Measurements from ENCODE around the gene ZNF324B. TPM values are rescaled to one million over a fixed set of nuclear protein-coding genes. Genes with fewer than 3 reads are reported as not detected.
A peak's percentile ranks its signal among the peaks of the same experiment; 100 is the strongest.

The ZNF324B gene
- total RNA-seq, 5 donors from 2014 or later (not counting 1 experiment from before 2014, with no cell fraction given) = 9.5 to 17.2 (median 15.7) TPM

DNA sequence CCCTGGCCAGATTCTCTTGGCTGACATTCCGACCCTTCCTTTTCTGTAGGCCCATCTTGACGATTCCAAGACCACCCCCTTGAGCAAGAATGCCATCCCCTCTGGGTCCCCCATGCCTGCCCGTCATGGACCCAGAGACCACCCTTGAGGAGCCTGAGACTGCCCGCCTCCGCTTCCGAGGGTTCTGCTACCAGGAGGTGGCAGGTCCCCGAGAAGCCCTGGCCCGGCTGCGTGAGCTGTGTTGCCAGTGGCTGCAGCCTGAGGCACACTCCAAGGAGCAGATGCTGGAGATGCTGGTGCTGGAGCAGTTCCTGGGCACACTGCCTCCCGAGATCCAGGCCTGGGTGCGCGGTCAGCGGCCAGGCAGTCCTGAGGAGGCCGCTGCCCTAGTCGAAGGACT is 25.7 kb downstream of the ZNF324B start:
- POLR2A ChIA-PET = no interaction called here
- WGBS (ENCODE audit: insufficient coverage) = 97% methylated on average over 14 of the region's 15 CpGs
- Mint-ChIP-seq H3K9me3 (no peaks in the 10 kb centered on the region), H3K36me3 (peaks cover 17% of the 10 kb centered on the region), H3K27me3 (no peaks in the 10 kb centered on the region), H3K27ac (peak overlapping the region; percentile 88 to 91), H3K4me3 (peak overlapping the region; percentile 82 to 93 (median 89)), H3K4me1 (peaks cover 16 to 24% (median 17%) of the 10 kb centered on the region in 3 donors)
- Histone ChIP-seq H3K27me3 (replicated peaks in 1 of 2; ENCODE audit: control insufficient read depth in 2 of 2, extremely low read depth in 1 of 2, insufficient read depth in 2 of 2, low read length in 1 of 2) (no peaks in the 10 kb centered on the region), H3K9me3 (no peaks in the 10 kb centered on the region), H3K36me3 (ENCODE audit: control insufficient read depth in 2 of 2, extremely low read depth in 1 of 2, insufficient read depth in 1 of 2, low read length in 1 of 2) (peaks cover 18 to 19% of the 10 kb centered on the region in 2 donors), H3K4me1 (ENCODE audit: control insufficient read depth in 1 of 2, extremely low read depth in 1 of 2, insufficient read depth in 2 of 2, low read length in 2 of 2) (peaks cover under 1 to 23% of the 10 kb centered on the region in 2 experiments), H3K27ac (ENCODE audit: low read length) (peak overlapping the region; percentile 97), H3K4me3 (ENCODE audit: control insufficient read depth in 1 of 2, extremely low read depth in 1 of 2, low read length in 1 of 2) (no peak overlapping the region)
- CTCF ChIA-PET = no interaction called here
- no peak for ATAC-seq (replicated peaks in 1 of 4)
- DNase-seq = no peak

DNA sequence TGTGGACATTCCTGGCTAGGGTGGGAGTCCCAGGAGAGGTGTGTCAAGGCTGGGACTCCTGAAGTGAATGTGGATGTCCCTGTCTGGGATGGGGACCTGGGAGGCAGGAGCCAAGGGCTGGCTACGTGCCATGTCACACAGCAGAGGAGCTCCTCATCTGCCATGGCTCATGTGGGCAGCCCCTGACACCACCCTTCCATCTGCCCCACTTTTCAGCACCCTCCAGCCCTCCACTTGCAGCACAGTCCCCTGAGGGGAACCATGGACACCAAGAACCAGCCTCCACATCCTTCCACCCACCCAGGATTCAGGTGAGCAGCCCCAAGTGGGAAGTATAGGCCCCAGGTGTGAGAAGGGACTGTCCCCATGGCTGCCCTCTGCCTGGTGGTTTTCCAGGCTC is 26.4 kb downstream of the ZNF324B start:
- no peaks in the 10 kb centered on the region for H3K27me3 ChIP-seq (replicated peaks in 1 of 2; ENCODE audit: control insufficient read depth in 2 of 2, extremely low read depth in 1 of 2, insufficient read depth in 2 of 2, low read length in 1 of 2)
- H3K4me3 Mint-ChIP-seq = peak overlapping the region in 1 of 3 donors; percentile 29
- no peak overlapping the region for H3K27ac ChIP-seq (ENCODE audit: low read length)
- WGBS (ENCODE audit: insufficient coverage) = no CpG with 5 or more reads among the region's 1 CpG
- POLR2A ChIA-PET = no interaction called here
- DNase-seq (no peak), ATAC-seq (replicated peaks in 1 of 4) (no peak)
- peaks cover 12 to 18% of the 10 kb centered on the region in 2 donors for H3K36me3 ChIP-seq (ENCODE audit: control insufficient read depth in 2 of 2, extremely low read depth in 1 of 2, insufficient read depth in 1 of 2, low read length in 1 of 2)
- peaks cover 14% of the 10 kb centered on the region for H3K36me3 Mint-ChIP-seq
- H3K9me3 ChIP-seq = no peaks in the 10 kb centered on the region
- H3K9me3 Mint-ChIP-seq = no peaks in the 10 kb centered on the region
- no peak overlapping the region for H3K4me3 ChIP-seq (ENCODE audit: control insufficient read depth in 1 of 2, extremely low read depth in 1 of 2, low read length in 1 of 2)
- H3K4me1 ChIP-seq (ENCODE audit: control insufficient read depth in 1 of 2, extremely low read depth in 1 of 2, insufficient read depth in 2 of 2, low read length in 2 of 2) = peaks cover 3 to 23% of the 10 kb centered on the region in 2 experiments
- H3K27me3 Mint-ChIP-seq = no peaks in the 10 kb centered on the region
- CTCF ChIA-PET = no interaction called here
- peaks cover 16 to 24% (median 17%) of the 10 kb centered on the region in 3 donors for H3K4me1 Mint-ChIP-seq
- H3K27ac Mint-ChIP-seq = no peak overlapping the region

DNA sequence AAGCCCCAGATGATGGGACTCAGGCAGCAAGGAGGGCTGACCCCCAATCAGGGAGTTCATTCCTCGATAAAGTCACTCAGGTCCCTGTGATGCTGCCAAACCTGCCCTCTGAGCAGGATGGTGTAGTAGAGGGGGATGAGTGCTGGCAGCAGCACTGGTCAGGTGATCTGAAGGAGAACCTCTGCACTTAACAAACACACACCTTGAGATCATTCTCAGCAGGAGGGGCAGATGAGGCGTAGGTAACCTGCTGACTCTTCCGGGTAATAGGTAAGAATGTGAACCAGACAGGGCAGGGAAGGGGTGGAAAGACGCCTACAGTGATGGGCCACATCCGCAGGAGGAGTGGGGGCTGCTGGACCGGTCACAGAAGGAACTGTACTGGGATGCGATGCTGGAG is 27.9 kb downstream of the ZNF324B start:
- no peaks in the 10 kb centered on the region for H3K27me3 ChIP-seq (replicated peaks in 1 of 2; ENCODE audit: control insufficient read depth in 2 of 2, extremely low read depth in 1 of 2, insufficient read depth in 2 of 2, low read length in 1 of 2)
- no peaks in the 10 kb centered on the region for H3K27me3 Mint-ChIP-seq
- ChIA-PET CTCF (no interaction called here), POLR2A (no interaction called here)
- H3K9me3 ChIP-seq = no peaks in the 10 kb centered on the region
- H3K27ac Mint-ChIP-seq = peak overlapping the region in 1 of 2 donors; percentile 48
- peaks cover 3 to 23% of the 10 kb centered on the region in 2 experiments for H3K4me1 ChIP-seq (ENCODE audit: control insufficient read depth in 1 of 2, extremely low read depth in 1 of 2, insufficient read depth in 2 of 2, low read length in 2 of 2)
- peaks cover 9 to 15% of the 10 kb centered on the region in 2 donors for H3K36me3 ChIP-seq (ENCODE audit: control insufficient read depth in 2 of 2, extremely low read depth in 1 of 2, insufficient read depth in 1 of 2, low read length in 1 of 2)
- no peak for ATAC-seq (replicated peaks in 1 of 4)
- no peak overlapping the region for H3K27ac ChIP-seq (ENCODE audit: low read length)
- no peak overlapping the region for H3K4me3 Mint-ChIP-seq
- H3K4me1 Mint-ChIP-seq = peaks cover 16 to 20% (median 17%) of the 10 kb centered on the region in 3 donors
- peaks cover 13% of the 10 kb centered on the region for H3K36me3 Mint-ChIP-seq
- no peaks in the 10 kb centered on the region for H3K9me3 Mint-ChIP-seq
- no peak for DNase-seq
- 97% methylated on average over 6 of the region's 7 CpGs for WGBS (ENCODE audit: insufficient coverage)
- H3K4me3 ChIP-seq (ENCODE audit: control insufficient read depth in 1 of 2, extremely low read depth in 1 of 2, low read length in 1 of 2) = no peak overlapping the region

DNA sequence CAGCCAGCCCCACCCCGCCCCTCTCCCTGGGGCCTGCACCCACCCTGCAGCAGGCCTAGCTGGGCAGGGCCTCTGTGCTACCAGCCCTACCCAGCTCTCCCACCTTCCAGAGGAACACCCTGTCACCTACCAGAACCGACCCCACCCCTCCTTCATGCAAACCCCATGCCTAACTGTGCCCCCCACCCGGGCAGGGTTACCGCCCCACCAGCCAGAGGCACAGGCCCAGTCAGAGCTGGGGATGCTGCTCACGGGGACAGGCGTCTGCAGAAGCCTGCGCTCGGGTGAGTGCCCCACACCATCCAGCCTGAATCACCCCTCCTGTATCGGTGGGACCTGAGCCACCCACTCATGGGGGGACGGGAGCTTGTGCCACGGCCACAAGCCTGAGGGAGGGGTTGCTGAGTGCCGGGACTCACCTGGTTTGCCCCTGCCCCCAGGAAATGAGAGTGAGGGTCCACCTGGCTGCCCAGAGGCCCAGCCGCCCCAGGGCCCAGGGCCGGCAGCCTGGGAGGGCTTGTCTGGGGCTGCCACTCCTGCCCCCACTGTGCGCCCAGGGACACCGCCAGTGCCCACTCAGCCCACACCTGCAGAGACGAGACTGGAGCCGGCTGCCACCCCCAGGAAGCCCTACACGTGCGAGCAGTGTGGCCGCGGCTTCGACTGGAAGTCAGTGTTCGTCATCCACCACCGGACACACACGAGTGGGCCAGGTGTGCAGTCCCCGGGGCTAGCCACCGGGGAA is 28.5 kb downstream of the ZNF324B start:
- Mint-ChIP-seq H3K9me3 (no peaks in the 10 kb centered on the region), H3K27me3 (no peaks in the 10 kb centered on the region), H3K27ac (no peak overlapping the region), H3K36me3 (peaks cover 13% of the 10 kb centered on the region), H3K4me1 (peaks cover 14 to 17% (median 16%) of the 10 kb centered on the region in 3 donors), H3K4me3 (no peak overlapping the region)
- DNase-seq (no peak), ATAC-seq (replicated peaks in 1 of 4) (no peak)
- peaks cover 3 to 20% of the 10 kb centered on the region in 2 experiments for H3K4me1 ChIP-seq (ENCODE audit: control insufficient read depth in 1 of 2, extremely low read depth in 1 of 2, insufficient read depth in 2 of 2, low read length in 2 of 2)
- ChIA-PET CTCF (no interaction called here), POLR2A (no interaction called here)
- H3K27me3 ChIP-seq (replicated peaks in 1 of 2; ENCODE audit: control insufficient read depth in 2 of 2, extremely low read depth in 1 of 2, insufficient read depth in 2 of 2, low read length in 1 of 2) = no peaks in the 10 kb centered on the region
- H3K4me3 ChIP-seq (ENCODE audit: control insufficient read depth in 1 of 2, extremely low read depth in 1 of 2, low read length in 1 of 2) = no peak overlapping the region
- H3K27ac ChIP-seq (ENCODE audit: low read length) = no peak overlapping the region
- 95% methylated on average over 18 of the region's 28 CpGs for WGBS (ENCODE audit: insufficient coverage)
- H3K9me3 ChIP-seq = no peaks in the 10 kb centered on the region
- peaks cover 9 to 15% of the 10 kb centered on the region in 2 donors for H3K36me3 ChIP-seq (ENCODE audit: control insufficient read depth in 2 of 2, extremely low read depth in 1 of 2, insufficient read depth in 1 of 2, low read length in 1 of 2)

DNA sequence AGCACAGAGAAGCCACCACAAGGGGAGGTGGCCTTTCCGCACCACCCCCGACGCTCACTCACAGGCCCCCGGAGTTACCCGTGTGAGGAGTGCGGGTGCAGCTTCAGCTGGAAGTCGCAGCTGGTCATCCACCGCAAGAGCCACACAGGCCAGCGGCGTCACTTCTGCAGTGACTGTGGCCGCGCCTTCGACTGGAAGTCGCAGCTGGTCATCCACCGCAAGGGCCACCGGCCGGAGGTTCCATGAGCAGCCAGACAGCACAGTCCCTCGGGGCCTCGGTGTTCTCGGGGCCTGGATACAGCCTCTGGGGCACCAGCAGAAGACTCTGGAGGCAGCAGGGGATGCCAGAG is 29.0 kb downstream of the ZNF324B start:
- WGBS (ENCODE audit: insufficient coverage) = 95% methylated on average over 20 of the region's 20 CpGs
- peaks cover 13% of the 10 kb centered on the region for H3K36me3 Mint-ChIP-seq
- no peak overlapping the region for H3K4me3 Mint-ChIP-seq
- H3K36me3 ChIP-seq (ENCODE audit: control insufficient read depth in 2 of 2, extremely low read depth in 1 of 2, insufficient read depth in 1 of 2, low read length in 1 of 2) = peaks cover 9 to 15% of the 10 kb centered on the region in 2 donors
- no peak overlapping the region for H3K4me3 ChIP-seq (ENCODE audit: control insufficient read depth in 1 of 2, extremely low read depth in 1 of 2, low read length in 1 of 2)
- peaks cover 10 to 13% (median 12%) of the 10 kb centered on the region in 3 donors for H3K4me1 Mint-ChIP-seq
- H3K27me3 ChIP-seq (replicated peaks in 1 of 2; ENCODE audit: control insufficient read depth in 2 of 2, extremely low read depth in 1 of 2, insufficient read depth in 2 of 2, low read length in 1 of 2) = no peaks in the 10 kb centered on the region
- ChIA-PET CTCF (no interaction called here), POLR2A (no interaction called here)
- H3K27me3 Mint-ChIP-seq = no peaks in the 10 kb centered on the region
- no peaks in the 10 kb centered on the region for H3K9me3 ChIP-seq
- H3K9me3 Mint-ChIP-seq = no peaks in the 10 kb centered on the region
- ATAC-seq (replicated peaks in 1 of 4) (no peak), DNase-seq (no peak)
- no peak overlapping the region for H3K27ac Mint-ChIP-seq
- no peak overlapping the region for H3K27ac ChIP-seq (ENCODE audit: low read length)
- H3K4me1 ChIP-seq (ENCODE audit: control insufficient read depth in 1 of 2, extremely low read depth in 1 of 2, insufficient read depth in 2 of 2, low read length in 2 of 2) = peaks cover 3 to 14% of the 10 kb centered on the region in 2 experiments

DNA sequence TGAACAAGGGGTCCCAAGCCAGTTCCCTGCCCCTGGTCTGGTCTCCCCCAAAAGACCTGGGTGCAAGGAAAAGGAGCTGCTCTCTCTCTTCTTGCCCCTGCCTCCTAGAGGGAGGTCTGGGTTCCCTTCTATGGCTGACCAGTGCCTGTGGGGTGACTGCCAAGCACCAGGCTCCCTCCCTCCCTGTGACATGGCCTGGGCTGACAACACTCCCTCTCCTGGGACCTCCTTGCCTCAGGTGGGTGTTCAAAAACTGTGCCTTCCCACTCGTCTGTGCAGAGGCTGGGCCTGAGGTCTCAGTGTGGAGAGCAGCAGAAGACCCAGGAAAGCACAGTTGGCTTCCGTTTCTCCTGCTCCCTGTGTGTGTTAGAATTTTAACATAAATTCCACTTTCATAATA is 29.4 kb downstream of the ZNF324B start:
- CTCF ChIA-PET = no interaction called here
- no peak overlapping the region for H3K4me3 Mint-ChIP-seq
- no peaks in the 10 kb centered on the region for H3K27me3 ChIP-seq (replicated peaks in 1 of 2; ENCODE audit: control insufficient read depth in 2 of 2, extremely low read depth in 1 of 2, insufficient read depth in 2 of 2, low read length in 1 of 2)
- ATAC-seq (replicated peaks in 1 of 4) (no peak), DNase-seq (no peak)
- POLR2A ChIA-PET = no interaction called here
- no peaks in the 10 kb centered on the region for H3K9me3 ChIP-seq
- no peak overlapping the region for H3K4me3 ChIP-seq (ENCODE audit: control insufficient read depth in 1 of 2, extremely low read depth in 1 of 2, low read length in 1 of 2)
- H3K9me3 Mint-ChIP-seq = no peaks in the 10 kb centered on the region
- H3K36me3 ChIP-seq (ENCODE audit: control insufficient read depth in 2 of 2, extremely low read depth in 1 of 2, insufficient read depth in 1 of 2, low read length in 1 of 2) = peaks cover 9 to 15% of the 10 kb centered on the region in 2 donors
- H3K4me1 ChIP-seq (ENCODE audit: control insufficient read depth in 1 of 2, extremely low read depth in 1 of 2, insufficient read depth in 2 of 2, low read length in 2 of 2) = peaks cover 3 to 12% of the 10 kb centered on the region in 2 experiments
- no peak overlapping the region for H3K27ac Mint-ChIP-seq
- H3K4me1 Mint-ChIP-seq = peaks cover 9 to 10% (median 9%) of the 10 kb centered on the region in 3 donors
- H3K36me3 Mint-ChIP-seq = peaks cover 13% of the 10 kb centered on the region
- WGBS (ENCODE audit: insufficient coverage) = no CpG with 5 or more reads among the region's 2 CpGs
- H3K27ac ChIP-seq (ENCODE audit: low read length) = no peak overlapping the region
- no peaks in the 10 kb centered on the region for H3K27me3 Mint-ChIP-seq
